Endodermal cell (in vitro differentiated cells): ENCODE data around the gene CHD3. TPM values are rescaled to one million over a fixed set of nuclear protein-coding genes. Genes with fewer than 3 reads are reported as not detected.

Experiments
- DNase-seq: peaks from one replicate; pipeline ENCODE4 v3.0.0-alpha.2; 2017
- H3K27ac ChIP-seq: 2 replicates; pipeline ENCODE4 v1.5.1; 2013; ENCODE audit warnings: mild to moderate bottlenecking, low read depth, low read length, moderate library complexity
- H3K27me3 ChIP-seq: 2 replicates; pipeline ENCODE4 v1.6.1; 2013; ENCODE audit warnings: mild to moderate bottlenecking, low read length, moderate library complexity; ENCODE audit not compliant: insufficient read depth, control insufficient read depth, poor library complexity, severe bottlenecking
- H3K36me3 ChIP-seq: 2 replicates; pipeline ENCODE4 v1.7.0; 2013; ENCODE audit warnings: mild to moderate bottlenecking, low read length, moderate library complexity; ENCODE audit not compliant: control insufficient read depth, insufficient read depth
- H3K4me1 ChIP-seq: one replicate; pipeline ENCODE4 v1.7.0; 2013; ENCODE audit warnings: low read length; ENCODE audit not compliant: control insufficient read depth, insufficient read depth
- H3K4me3 ChIP-seq: 2 replicates; pipeline ENCODE4 v1.5.1; 2013; ENCODE audit warnings: mild to moderate bottlenecking, low read length, moderate library complexity
- H3K9ac ChIP-seq: 2 replicates; pipeline ENCODE4 v1.6.1; 2013; ENCODE audit warnings: mild to moderate bottlenecking, low read length, moderate library complexity; ENCODE audit not compliant: poor library complexity, severe bottlenecking; ENCODE audit errors: extremely low read depth
- H3K9me3 ChIP-seq: 2 replicates; pipeline ENCODE4 v1.6.1; 2013; ENCODE audit warnings: mild to moderate bottlenecking, low read length, moderate library complexity; ENCODE audit not compliant: control insufficient read depth
- H3K27ac Mint-ChIP-seq: 2 replicates; pipeline ENCODE4 v1.8.0; 2020; ENCODE audit warnings: mixed read lengths
- H3K27me3 Mint-ChIP-seq: 2 replicates; pipeline ENCODE4 v1.8.0; 2021; ENCODE audit warnings: mild to moderate bottlenecking, mixed read lengths; ENCODE audit not compliant: insufficient read depth
- H3K36me3 Mint-ChIP-seq: 2 replicates; pipeline ENCODE4 v1.8.0; 2020; ENCODE audit warnings: low read depth, mixed read lengths
- H3K4me1 Mint-ChIP-seq: 2 replicates; pipeline ENCODE4 v1.8.0; 2020; ENCODE audit warnings: mixed read lengths
- H3K4me3 Mint-ChIP-seq: 2 replicates; pipeline ENCODE4 v1.8.0; 2020; ENCODE audit warnings: mild to moderate bottlenecking, moderate library complexity, mixed read lengths
- H3K9me3 Mint-ChIP-seq: 2 replicates; pipeline ENCODE4 v1.8.0; 2020; ENCODE audit warnings: mild to moderate bottlenecking, mixed read lengths
- CTCF ChIP-seq: fragments of 200-600 bp; sonication (generic); conservative IDR thresholded peaks from 2 replicates; pipeline ENCODE4 v1.5.0; 2021; ENCODE audit warnings: antibody characterized with exemption, mild to moderate bottlenecking
- WGBS, 2 experiments: methylation state at CpG; one replicate each; pipeline versions ENCODE4 v1.1.5 to v1.1.7; 2013; ENCODE audit warnings: missing lambda C conversion rate in 2 of 2, mixed read lengths in 1 of 2; ENCODE audit not compliant: insufficient coverage in 1 of 2, insufficient read length in 1 of 2; 5-methylcytosine and 5-hydroxymethylcytosine counted together
- total RNA-seq, 2 donors: library from RNA; stranded (reverse); fragmentation: NEBNext Ultra II Directional in 1 of 2; extraction: Animal tissue kit (Norgen Biotek cat#: 25700) in 1 of 2; gene quantifications; 2 replicates in 1 of 2; 3 replicates in 1 of 2; pipeline ENCODE4 v1.2.1, GENCODE V29; 2021

Gene CHD3
- total RNA-seq, 2 donors from 2014 or later: 55.0 to 64.1 TPM

GRCh38 chr17:7854851-7855659 is 33.5 kb upstream of the CHD3 start, which contains the start of gene TMEM88:
TMEM88 (plus strand) TSS chr17:7855066; CDS start chr17:7855075, 9 bp downstream.
- Histone ChIP-seq H3K36me3 (peaks cover 41% of the 10 kb centered on the region), H3K9me3 (no peaks in the 10 kb centered on the region), H3K27me3 (no peaks in the 10 kb centered on the region), H3K4me1 (no peaks in the 10 kb centered on the region), H3K4me3 (peak within 1 kb of the TSS; percentile 93), H3K9ac (peak within 1 kb of the TSS; percentile 83), H3K27ac (peak within 1 kb of the TSS; percentile 96)
- peak within 1 kb of the TSS; percentile 84 for H3K27ac Mint-ChIP-seq
- no peak for TF ChIP-seq CTCF
- peaks cover 36% of the 10 kb centered on the region for H3K27me3 Mint-ChIP-seq
- peaks cover 41% of the 10 kb centered on the region for H3K36me3 Mint-ChIP-seq
- H3K9me3 Mint-ChIP-seq: no peaks in the 10 kb centered on the region
- peak; percentile 91 for DNase-seq
- peaks cover 14% of the 10 kb centered on the region for H3K4me1 Mint-ChIP-seq
- WGBS, 2 experiments: 16 to 20% methylated on average over 30 to 57 of the region's 57 CpGs
- no peak within 1 kb of the TSS for H3K4me3 Mint-ChIP-seq

- peaks cover 14% of the 10 kb centered on the region for H3K4me1 Mint-ChIP-seq
- H3K4me3 ChIP-seq: peak overlapping the region; percentile 93
- peaks cover 41% of the 10 kb centered on the region for H3K36me3 ChIP-seq
- no peaks in the 10 kb centered on the region for H3K9me3 ChIP-seq
- H3K27ac Mint-ChIP-seq: no peak overlapping the region
- H3K27me3 Mint-ChIP-seq: peaks cover 36% of the 10 kb centered on the region
- H3K4me3 Mint-ChIP-seq: no peak overlapping the region
- TF ChIP-seq CTCF: no peak
- H3K27ac ChIP-seq: peak overlapping the region; percentile 38
- no peaks in the 10 kb centered on the region for H3K4me1 ChIP-seq
- H3K9ac ChIP-seq: peak overlapping the region; percentile 83
- WGBS, 2 experiments: 11 to 21% methylated on average over 10 to 15 of the region's 15 CpGs
- peaks cover 35% of the 10 kb centered on the region for H3K36me3 Mint-ChIP-seq
- DNase-seq: no peak
- no peaks in the 10 kb centered on the region for H3K27me3 ChIP-seq
- H3K9me3 Mint-ChIP-seq: no peaks in the 10 kb centered on the region
These were observed 33.0 kb upstream of the CHD3 start for GRCh38 chr17:7855660-7856010.

- Mint-ChIP-seq H3K4me1 (peaks cover 19% of the 10 kb centered on the region), H3K27me3 (peaks cover 36% of the 10 kb centered on the region), H3K27ac (no peak overlapping the region), H3K4me3 (no peak overlapping the region), H3K9me3 (no peaks in the 10 kb centered on the region), H3K36me3 (peaks cover 30% of the 10 kb centered on the region)
- peaks cover 40% of the 10 kb centered on the region for H3K36me3 ChIP-seq
- peak; percentile 68 for DNase-seq
- no peaks in the 10 kb centered on the region for H3K4me1 ChIP-seq
- TF ChIP-seq CTCF: no peak
- peak overlapping the region; percentile 96 for H3K27ac ChIP-seq
- H3K4me3 ChIP-seq: peak overlapping the region; percentile 93
- H3K9ac ChIP-seq: peak overlapping the region; percentile 83
- H3K27me3 ChIP-seq: no peaks in the 10 kb centered on the region
- H3K9me3 ChIP-seq: no peaks in the 10 kb centered on the region
- WGBS, 2 experiments: 17 to 27% methylated on average over 17 to 29 of the region's 29 CpGs
These were observed 32.4 kb upstream of the CHD3 start for GRCh38 chr17:7856011-7856810.
